HCT116 (cell line): ENCODE data around the gene PHF21B.

Experiments
- CTCF ChIP-seq, 3 experiments: fragments of 200-600 bp in 1 of 3; sonication (generic) in 1 of 3; IDR thresholded peaks in 2 of 3; conservative IDR thresholded peaks in 1 of 3; 2 replicates each; pipeline ENCODE4 v1.5.1; 2012 to 2017; ENCODE audit warnings: low read depth in 2 of 3, low read length in 2 of 3, antibody characterized with exemption in 1 of 3, borderline replicate concordance in 1 of 3, control low read depth in 1 of 3, mild to moderate bottlenecking in 1 of 3, mixed read lengths in 1 of 3, mixed run types in 1 of 3, moderate library complexity in 1 of 3; ENCODE audit not compliant: insufficient read depth in 1 of 3
- EZH2 ChIP-seq: fragments of 200-600 bp; sonication (generic); IDR thresholded peaks from 2 replicates; pipeline ENCODE4 v1.6.1; 2017; ENCODE audit warnings: antibody characterized with exemption, mixed run types
- EZH2phosphoT487 ChIP-seq: fragments of 200-600 bp; IDR thresholded peaks from 2 replicates; pipeline ENCODE4 v1.6.1; 2018; ENCODE audit warnings: antibody characterized with exemption, borderline replicate concordance
- POLR2A ChIP-seq: IDR thresholded peaks from 2 replicates; pipeline ENCODE4 v1.7.0; 2011; ENCODE audit warnings: borderline replicate concordance; ENCODE audit not compliant: insufficient read depth, insufficient read length; ENCODE audit errors: extremely low read depth
- RAD21 ChIP-seq: IDR thresholded peaks from 2 replicates; pipeline ENCODE4 v1.6.1; 2012; ENCODE audit warnings: low read depth, mild to moderate bottlenecking
- REST ChIP-seq: IDR thresholded peaks from 2 replicates; pipeline ENCODE4 v1.6.1; 2012; ENCODE audit warnings: low read depth
- SIN3A ChIP-seq: IDR thresholded peaks from 2 replicates; pipeline ENCODE4 v1.6.1; 2012; ENCODE audit warnings: low read depth
- SP1 ChIP-seq: IDR thresholded peaks from 2 replicates; pipeline ENCODE4 v1.6.1; 2012; ENCODE audit warnings: low read depth
- YY1 ChIP-seq: IDR thresholded peaks from 2 replicates; pipeline ENCODE4 v1.6.1; 2011; ENCODE audit warnings: low read length, low read depth, moderate library complexity, mild to moderate bottlenecking; ENCODE audit not compliant: insufficient replicate concordance; ENCODE audit errors: extremely low read depth

GRCh38 chr22:44927463-44928135 lies 82.2 kb downstream of the PHF21B start:
- TF ChIP-seq CTCF (IDR thresholded peaks at IDR 0.05 in 2 of 3, conservative IDR thresholded peaks at IDR 0.05 in 1 of 3; ENCODE audit: borderline replicate concordance in 1 of 3, insufficient read depth in 1 of 3, low read depth in 2 of 3, low read length in 2 of 3) (no peak), SIN3A (no peak), POLR2A (no peak), RAD21 (no peak), EZH2 (no peak), SP1 (no peak), YY1 (no peak), EZH2phosphoT487 (no peak), REST (no peak)
